Thyroid gland (tissue), 4 donors: ENCODE results near the gene PRRT3. TPM values are rescaled to one million over a fixed set of nuclear protein-coding genes. Genes with fewer than 3 reads are reported as not detected.

ENCODE experiments used
- DNase-seq, 2 donors: peaks; one replicate each; pipeline ENCODE4 v3.0.0-alpha.2; 2019
- H3K27ac ChIP-seq, 3 donors: fragments of 200-600 bp; sonication (generic); 1 replicate in 2 of 3; 2 replicates in 1 of 3; pipeline ENCODE4 v1.5.1; 2016 to 2019; ENCODE audit warnings: mild to moderate bottlenecking in 1 of 3, moderate library complexity in 1 of 3
- H3K27me3 ChIP-seq: fragments of 200-600 bp; sonication (generic); one replicate; pipeline ENCODE4 v1.5.1; 2019
- H3K36me3 ChIP-seq, 2 donors: fragments of 200-600 bp; sonication (generic); one replicate each; pipeline ENCODE4 v1.5.1; 2016 to 2019
- H3K4me1 ChIP-seq, 2 donors: fragments of 200-600 bp; sonication (generic); one replicate each; pipeline ENCODE4 v1.5.1; 2017 to 2019
- H3K4me3 ChIP-seq, 3 donors: fragments of 200-600 bp; sonication (generic); replicated peaks in 1 of 3; 1 replicate in 2 of 3; 2 replicates in 1 of 3; pipeline ENCODE4 v1.5.1; 2016; ENCODE audit warnings: mild to moderate bottlenecking in 1 of 3
- H3K9me3 ChIP-seq: fragments of 200-600 bp; sonication (generic); one replicate; pipeline ENCODE4 v1.5.1; 2017
- CTCF ChIP-seq, 6 experiments: fragments of 200-600 bp in 3 of 6; fragments of 450-650 bp in 3 of 6; sonication (generic) in 3 of 6; IDR thresholded peaks; one replicate each; pipeline ENCODE4 v1.5.1; 2016 to 2019; ENCODE audit warnings: antibody characterized with exemption in 6 of 6, mild to moderate bottlenecking in 2 of 6, inconsistent platforms in 1 of 6, moderate library complexity in 1 of 6
- POLR2A ChIP-seq, 2 donors: fragments of 450-650 bp; IDR thresholded peaks; one replicate each; pipeline ENCODE4 v1.6.1; 2017; ENCODE audit warnings: antibody characterized with exemption in 2 of 2, mild to moderate bottlenecking in 2 of 2, moderate library complexity in 1 of 2
- WGBS, 2 donors: methylation state at CpG; one replicate each; pipeline ENCODE4 v1.1.5; 2017; 5-methylcytosine and 5-hydroxymethylcytosine counted together
- intact Hi-C: fragments of 100-400 bp; cut with DNase I; formaldehyde crosslinking; loops from one replicate; pipeline ENCODE4 v1.15.1; 2023
- total RNA-seq, 4 donors: library from RNA; depleted of rRNA; stranded (reverse); fragments of >200 nt; gene quantifications; one replicate each; pipeline ENCODE4 v1.2.3, GENCODE V29; 2016

The PRRT3 gene
- total RNA-seq, 4 donors from 2014 or later: 2.8 to 8.5 (median 6.6) TPM

- no peak overlapping the region for H3K27ac ChIP-seq
- intact Hi-C loops: no loop called here
- H3K36me3 ChIP-seq: peaks cover 14 to 33% of the 10 kb centered on the region in 2 donors
- DNase-seq: no peak
- H3K4me1 ChIP-seq: peaks cover 20 to 38% of the 10 kb centered on the region in 2 donors
- TF ChIP-seq CTCF (IDR thresholded peaks at IDR 0.05) (no peak), POLR2A (IDR thresholded peaks at IDR 0.05) (no peak)
- no peaks in the 10 kb centered on the region for H3K27me3 ChIP-seq
- H3K9me3 ChIP-seq: no peaks in the 10 kb centered on the region
- H3K4me3 ChIP-seq: no peak overlapping the region
- WGBS, 2 donors: 91 to 92% methylated on average over 2 of the region's 2 CpGs
These were observed 13.2 kb downstream of the PRRT3 start for GRCh38 chr3:9938966-9939365.

GRCh38 chr3:9937486-9938238 is 14.5 kb downstream of the PRRT3 start:
- intact Hi-C loops: no loop called here
- Histone ChIP-seq H3K9me3 (no peaks in the 10 kb centered on the region), H3K27ac (no peak overlapping the region), H3K36me3 (peaks cover 14 to 29% of the 10 kb centered on the region in 2 donors), H3K4me3 (no peak overlapping the region), H3K27me3 (no peaks in the 10 kb centered on the region), H3K4me1 (peaks cover 20 to 38% of the 10 kb centered on the region in 2 donors)
- TF ChIP-seq POLR2A (IDR thresholded peaks at IDR 0.05) (no peak), CTCF (IDR thresholded peaks at IDR 0.05) (no peak)
- no peak for DNase-seq
- WGBS, 2 donors: 91 to 94% methylated on average over 13 of the region's 13 CpGs

- H3K27ac ChIP-seq: no peak overlapping the region
- 89 to 92% methylated on average over 5 of the region's 5 CpGs for WGBS, 2 donors
- H3K9me3 ChIP-seq: no peaks in the 10 kb centered on the region
- H3K27me3 ChIP-seq: no peaks in the 10 kb centered on the region
- no peak overlapping the region for H3K4me3 ChIP-seq
- H3K36me3 ChIP-seq: peaks cover 9 to 24% of the 10 kb centered on the region in 2 donors
- H3K4me1 ChIP-seq: peaks cover 25 to 45% of the 10 kb centered on the region in 2 donors
- intact Hi-C loops: no loop called here
- no peak for DNase-seq
- TF ChIP-seq POLR2A (IDR thresholded peaks at IDR 0.05) (no peak), CTCF (IDR thresholded peaks at IDR 0.05) (no peak)
These were observed 16.2 kb downstream of the PRRT3 start for GRCh38 chr3:9935966-9936510.

GRCh38 chr3:9934993-9935392 is 17.2 kb downstream of the PRRT3 start:
- intact Hi-C loops: no loop called here

More at GRCh38 chr3:9934993-9935392, 17.2 kb downstream of the PRRT3 start:
- no peaks in the 10 kb centered on the region for H3K9me3 ChIP-seq
- peak overlapping the region in 2 of 3 donors; percentile 88 to 98 for H3K27ac ChIP-seq
- peaks cover 6 to 20% of the 10 kb centered on the region in 2 donors for H3K36me3 ChIP-seq
- WGBS, 2 donors: 43 to 48% methylated on average over 4 of the region's 4 CpGs
- H3K27me3 ChIP-seq: no peaks in the 10 kb centered on the region
- H3K4me3 ChIP-seq: peak overlapping the region in 2 of 3 donors; percentile 57 to 80
- DNase-seq: no peak
- TF ChIP-seq POLR2A (IDR thresholded peaks at IDR 0.05) (no peak), CTCF (IDR thresholded peaks at IDR 0.05) (no peak)
- peaks cover 25 to 45% of the 10 kb centered on the region in 2 donors for H3K4me1 ChIP-seq
